GM12878 (cell line): Measurements from ENCODE around the gene CMSS1. TPM values are rescaled to one million over a fixed set of nuclear protein-coding genes. Genes with fewer than 3 reads are reported as not detected.

Experiments
- ATAC-seq: fragments of 200-7000 bp; cut with Tn5 transposase; 3 replicates; pipeline ENCODE4 v1.9.1; 2020; ENCODE audit warnings: mild to moderate bottlenecking, moderate library complexity
- BruUV-seq: library from RNA; stranded (reverse); fragments of 400-500 nt; replicated peaks from 2 replicates; lab custom pipeline; 2021; lab: Mats Ljungman, UMichigan
- CTCF ChIA-PET: fragments of 300-600 bp; sonication (Branson Sonifier 250); formaldehyde crosslinking; extraction: SDS; loops from one replicate; lab custom pipeline; 2021; ENCODE audit warnings: inconsistent platforms; lab: Yijun Ruan, JAX
- POLR2A ChIA-PET: fragments of 350-600 bp; formaldehyde crosslinking; extraction: SDS; loops from one replicate; lab custom pipeline; 2021; ENCODE audit warnings: inconsistent platforms; lab: Charles Lee
- RAD21 ChIA-PET: fragments of 300-600 bp; sonication (Branson Sonifier 250); formaldehyde crosslinking; loops from one replicate; lab custom pipeline; 2023; ENCODE audit warnings: antibody characterized with exemption; ENCODE audit not compliant: unreplicated experiment; lab: Charles Lee
- SMC1A ChIA-PET: fragments of 300-600 bp; sonication (Branson Sonifier 250); formaldehyde crosslinking; loops from one replicate; lab custom pipeline; 2023; ENCODE audit not compliant: unreplicated experiment, uncharacterized antibody; lab: Charles Lee
- DNase-seq: peaks from one replicate; pipeline ENCODE4 v3.0.0-alpha.2; 2011; ENCODE audit warnings: low read depth, low spot score
- FAIRE-seq: peaks from 3 replicates; lab custom pipeline; 2011; peaks lifted over from hg19 to GRCh38; lab: Jason Lieb, UNC
- H2AFZ ChIP-seq: 2 replicates; pipeline ENCODE4 v1.6.0; 2011; ENCODE audit warnings: low read depth, low read length, control low read depth; ENCODE audit not compliant: control insufficient read depth
- H3K27ac ChIP-seq: 2 replicates; pipeline ENCODE4 v1.5.1; 2011; ENCODE audit warnings: control low read depth; ENCODE audit not compliant: control insufficient read depth, insufficient read depth
- H3K27me3 ChIP-seq, 2 experiments: replicated peaks in 1 of 2; 2 replicates each; pipeline versions ENCODE4 v1.6.0 to v1.6.1; 2011; ENCODE audit warnings: low read length in 1 of 2; ENCODE audit not compliant: control insufficient read depth in 2 of 2, insufficient read depth in 2 of 2
- H3K36me3 ChIP-seq, 2 experiments: 2 replicates each; pipeline ENCODE4 v1.5.1; 2011; ENCODE audit warnings: low read length in 1 of 2; ENCODE audit not compliant: control insufficient read depth in 2 of 2, insufficient read depth in 2 of 2
- H3K4me1 ChIP-seq: 2 replicates; pipeline ENCODE4 v1.6.1; 2011; ENCODE audit warnings: mild to moderate bottlenecking, low read length, moderate library complexity, mixed read lengths; ENCODE audit not compliant: control insufficient read depth, insufficient read depth
- H3K4me2 ChIP-seq: 2 replicates; pipeline ENCODE4 v1.6.0; 2011; ENCODE audit warnings: control low read depth; ENCODE audit not compliant: control insufficient read depth, insufficient read depth
- H3K4me3 ChIP-seq: fragments of 200-600 bp; sonication (generic); 2 replicates; pipeline ENCODE4 v1.5.1; 2016
- H3K79me2 ChIP-seq: 2 replicates; pipeline ENCODE4 v1.6.0; 2011; ENCODE audit warnings: low read length; ENCODE audit not compliant: control insufficient read depth, insufficient read depth
- H3K9ac ChIP-seq: 2 replicates; pipeline ENCODE4 v1.8.0; 2011; ENCODE audit warnings: low read length, control low read depth, mixed read lengths; ENCODE audit not compliant: control insufficient read depth, insufficient read depth
- H3K9me3 ChIP-seq: replicated peaks from 3 replicates; pipeline ENCODE4 v1.5.1; 2011; ENCODE audit warnings: mild to moderate bottlenecking, low read length; ENCODE audit not compliant: control insufficient read depth, insufficient read depth
- H4K20me1 ChIP-seq: 2 replicates; pipeline ENCODE4 v1.6.0; 2011; ENCODE audit not compliant: control insufficient read depth, insufficient read depth
- ATF2 ChIP-seq: IDR thresholded peaks from 2 replicates; pipeline ENCODE4 v1.6.1; 2012; ENCODE audit warnings: low read length, inconsistent platforms
- CBFB ChIP-seq: IDR thresholded peaks from 2 replicates; pipeline ENCODE4 v1.6.1; 2016; ENCODE audit warnings: antibody characterized with exemption, low read depth
- CHD1 ChIP-seq: IDR thresholded peaks from 2 replicates; pipeline ENCODE4 v1.6.1; 2012; ENCODE audit warnings: low read depth, low read length, improper control_type of control experiment
- E2F4 ChIP-seq: IDR thresholded peaks from 2 replicates; pipeline ENCODE4 v1.6.1; 2012; ENCODE audit warnings: low read depth, low read length, improper control_type of control experiment
- FOXK2 ChIP-seq: fragments of 450-650 bp; IDR thresholded peaks from 2 replicates; pipeline ENCODE4 v1.6.1; 2017; ENCODE audit warnings: mild to moderate bottlenecking, moderate library complexity
- FOXM1 ChIP-seq: IDR thresholded peaks from 2 replicates; pipeline ENCODE4 v1.6.1; 2012; ENCODE audit warnings: low read depth, mild to moderate bottlenecking, inconsistent platforms, low read length, moderate library complexity
- HDGF ChIP-seq: fragments of 450-650 bp; IDR thresholded peaks from 2 replicates; pipeline ENCODE4 v1.6.1; 2016; ENCODE audit warnings: antibody characterized with exemption
- IRF4 ChIP-seq: IDR thresholded peaks from 2 replicates; pipeline ENCODE4 v1.6.1; 2011; ENCODE audit warnings: low read depth, low read length
- JUNB ChIP-seq: IDR thresholded peaks from 2 replicates; pipeline ENCODE4 v1.6.1; 2016; ENCODE audit warnings: antibody characterized with exemption, mild to moderate bottlenecking
- MEF2B ChIP-seq: fragments of 450-650 bp; IDR thresholded peaks from 2 replicates; pipeline ENCODE4 v1.6.1; 2018; ENCODE audit warnings: mild to moderate bottlenecking, moderate library complexity; ENCODE audit not compliant: partially characterized antibody, poor library complexity, severe bottlenecking
- MYC ChIP-seq: IDR thresholded peaks from 2 replicates; pipeline ENCODE4 v1.6.1; 2011; ENCODE audit warnings: mild to moderate bottlenecking, low read length, moderate library complexity, inconsistent platforms; ENCODE audit not compliant: insufficient read depth, insufficient replicate concordance, insufficient read length, severe bottlenecking
- NFIC ChIP-seq: IDR thresholded peaks from 2 replicates; pipeline ENCODE4 v1.6.1; 2012; ENCODE audit warnings: low read depth, mild to moderate bottlenecking, inconsistent platforms, low read length, moderate library complexity
- NR2C2 ChIP-seq: IDR thresholded peaks from 2 replicates; pipeline ENCODE4 v1.6.1; 2011; ENCODE audit warnings: borderline replicate concordance, low read depth; ENCODE audit not compliant: control insufficient read depth, insufficient read length
- RAD21 ChIP-seq: IDR thresholded peaks from 2 replicates; pipeline ENCODE4 v1.6.1; 2011; ENCODE audit warnings: mild to moderate bottlenecking, low read depth, low read length, moderate library complexity; ENCODE audit not compliant: insufficient read depth
- RB1 ChIP-seq: fragments of 450-650 bp; formaldehyde crosslinking; IDR thresholded peaks from 2 replicates; pipeline ENCODE4 v1.6.1; 2017; ENCODE audit warnings: mild to moderate bottlenecking, borderline replicate concordance
- SIN3A ChIP-seq: IDR thresholded peaks from 2 replicates; pipeline ENCODE4 v1.6.1; 2012; ENCODE audit warnings: low read depth, low read length, improper control_type of control experiment
- SKIL ChIP-seq: fragments of 450-650 bp; IDR thresholded peaks from 2 replicates; pipeline ENCODE4 v1.6.1; 2017; ENCODE audit warnings: mild to moderate bottlenecking, low read depth, inconsistent platforms; ENCODE audit not compliant: poor library complexity, severe bottlenecking
- TAF1 ChIP-seq: IDR thresholded peaks from 2 replicates; pipeline ENCODE4 v1.6.1; 2011; ENCODE audit warnings: mild to moderate bottlenecking, low read depth, low read length, borderline replicate concordance
- YBX1 ChIP-seq: fragments of 450-650 bp; IDR thresholded peaks from 2 replicates; pipeline ENCODE4 v1.6.1; 2016; ENCODE audit warnings: antibody characterized with exemption
- ZBTB33 ChIP-seq: fragments of 450-650 bp; IDR thresholded peaks from 2 replicates; pipeline ENCODE4 v1.6.1; 2017; ENCODE audit warnings: mild to moderate bottlenecking
- WGBS: methylation state at CpG from one replicate; pipeline ENCODE4 v1.1.6; 2016; ENCODE audit warnings: low lambda C conversion rate; ENCODE audit not compliant: insufficient replicate concordance, insufficient coverage; ENCODE audit errors: missing lambda C conversion rate; 5-methylcytosine and 5-hydroxymethylcytosine counted together
- in situ Hi-C: fragments of 300-500 bp; cut with MboI; formaldehyde crosslinking; loops from 9 replicates; pipeline ENCODE4 v1.14.3; 2018; ENCODE audit warnings: mixed read lengths
- intact Hi-C: fragments of 100-400 bp; cut with micrococcal nuclease; formaldehyde crosslinking; loops from one replicate; pipeline ENCODE4 v1.14.2; 2022; ENCODE audit not compliant: unreplicated experiment
- polyA plus RNA-seq, 11 experiments: library from polyadenylated mRNA; depleted of rRNA in 4 of 11; unstranded in 6 of 11; stranded (reverse) in 5 of 11; fragments of >200 nt; fragmentation: Nextera tagmentation in 4 of 11; fragmentation: Illumina TruSeq in 1 of 11; extraction: Ambion mirVana in 4 of 11; extraction: Trizol in 1 of 11; gene quantifications; 1 replicate in 1 of 11; 2 replicates in 10 of 11; pipeline versions ENCODE4 v1.2.1 to v1.2.3, GENCODE V29; 2011 to 2016; ENCODE audit warnings: inconsistent platforms in 2 of 11, missing spikeins in 2 of 11, low read depth in 1 of 11
- total RNA-seq, 4 experiments: library from RNA; depleted of rRNA in 3 of 4; stranded (reverse); fragments of >200 nt in 3 of 4; fragmentation: Illumina TruSeq in 1 of 4; extraction: Trizol in 1 of 4; gene quantifications; 2 replicates each; pipeline versions ENCODE4 v1.2.1 to v1.2.3, GENCODE V29; 2013 to 2021

CMSS1 gene
- total and polyA plus RNA-seq, 10 of the 15 experiments (the other 5 are each of a cell fraction or from before 2014, with no cell fraction given) = 31.0 to 118 (median 70.1) TPM

GRCh38 chr3:100210772-100211135 is 393.1 kb downstream of the CMSS1 start:
- ChIA-PET CTCF (no interaction called here), POLR2A (no interaction called here), RAD21 (no interaction called here), SMC1A (interaction anchor here (0.6 to 0.7 kb wide), 2 partner anchors 43 to 60 kb away, joined by 3 read pairs; no protein-coding TSS in a partner anchor)
- peak; percentile 64 for ATAC-seq
- Histone ChIP-seq H3K27me3 (no peaks in the 10 kb centered on the region; a peak in 1 of 4 replicates), H3K27ac (no peak overlapping the region), H3K9ac (no peak overlapping the region), H3K4me3 (no peak overlapping the region), H3K4me1 (peaks cover 11% of the 10 kb centered on the region; the same call in 1 of the 2 replicates), H3K79me2 (no peaks in the 10 kb centered on the region), H3K36me3 (no peaks in the 10 kb centered on the region), H2AFZ (peak overlapping the region; percentile 73), H4K20me1 (no peaks in the 10 kb centered on the region), H3K9me3 (no peaks in the 10 kb centered on the region), H3K4me2 (no peak overlapping the region; the same call in 1 of the 2 replicates)
- DNase-seq = no peak
- no TSS peak for BruUV-seq
- WGBS = 26% methylated on average over 3 of the region's 3 CpGs
- no peak for FAIRE-seq
- in situ Hi-C loops (no loop called here), intact Hi-C loops (no loop called here)
- peak; percentile 73; the same call in 1 of the 2 replicates for TF ChIP-seq NFIC
- no peak for TF ChIP-seq RB1
- TF ChIP-seq NR2C2 = no peak
- no peak for TF ChIP-seq HDGF
- peak; percentile 81; the same call in 1 of the 2 replicates for TF ChIP-seq FOXM1
- peak; percentile 91 for TF ChIP-seq ATF2
- TF ChIP-seq SIN3A = no peak
- TF ChIP-seq JUNB = peak; percentile 47; the same call in 1 of the 2 replicates
- no peak for TF ChIP-seq ZBTB33
- peak; percentile 69; the same call in 1 of the 2 replicates for TF ChIP-seq CBFB
- peak; percentile 32 for TF ChIP-seq MEF2B
- TF ChIP-seq E2F4 = no peak
- no peak for TF ChIP-seq RAD21
- TF ChIP-seq FOXK2 = no peak
- no peak for TF ChIP-seq CHD1
- no peak for TF ChIP-seq SKIL
- no peak for TF ChIP-seq YBX1
- TF ChIP-seq IRF4 = no peak
- no peak for TF ChIP-seq MYC
- no peak for TF ChIP-seq TAF1
